Stomach (tissue), 19 donors: ENCODE measurements around the gene COX4I2. TPM values are rescaled to one million over a fixed set of nuclear protein-coding genes. Genes with fewer than 3 reads are reported as not detected.

Experiments used
- DNase-seq, 2 donors: peaks; one replicate each; pipeline versions ENCODE4 v3.0.0 to v3.0.0-alpha.2; 2013 to 2019
- H3K27ac ChIP-seq, 5 donors: fragments of 200-600 bp in 4 of 5; sonication (generic) in 4 of 5; one replicate each; pipeline ENCODE4 v1.5.1; 2013 to 2019; ENCODE audit warnings: mild to moderate bottlenecking in 1 of 5, moderate library complexity in 1 of 5
- H3K27me3 ChIP-seq, 3 donors: fragments of 200-600 bp; sonication (generic); one replicate each; pipeline ENCODE4 v1.5.1; 2017 to 2019; ENCODE audit warnings: mixed run types in 1 of 3
- H3K36me3 ChIP-seq, 4 donors: fragments of 200-600 bp; sonication (generic); 1 replicate in 3 of 4; 2 replicates in 1 of 4; pipeline ENCODE4 v1.5.1; 2016 to 2019
- H3K4me1 ChIP-seq, 4 donors: fragments of 200-600 bp; sonication (generic); one replicate each; pipeline ENCODE4 v1.5.1; 2016 to 2019
- H3K4me3 ChIP-seq, 4 donors: fragments of 200-600 bp; sonication (generic) in 3 of 4; one replicate each; pipeline ENCODE4 v1.5.1; 2016 to 2019; ENCODE audit warnings: mild to moderate bottlenecking in 1 of 4
- H3K9me3 ChIP-seq, 4 donors: fragments of 200-600 bp; sonication (generic); one replicate each; pipeline ENCODE4 v1.5.1; 2016 to 2019
- CTCF ChIP-seq, 7 experiments: fragments of 450-650 bp in 4 of 7; fragments of 200-600 bp in 3 of 7; sonication (generic) in 3 of 7; IDR thresholded peaks; one replicate each; pipeline ENCODE4 v1.5.1; 2016 to 2019; ENCODE audit warnings: antibody characterized with exemption in 7 of 7, control low read depth in 2 of 7, mild to moderate bottlenecking in 1 of 7
- EP300 ChIP-seq: sonication (generic); formaldehyde crosslinking; IDR thresholded peaks from one replicate; pipeline ENCODE4 v1.6.1; 2017; ENCODE audit warnings: antibody characterized with exemption
- POLR2A ChIP-seq, 4 donors: fragments of 450-650 bp; IDR thresholded peaks; one replicate each; pipeline ENCODE4 v1.6.1; 2016; ENCODE audit warnings: antibody characterized with exemption in 4 of 4, control low read depth in 2 of 4, mild to moderate bottlenecking in 1 of 4, moderate library complexity in 1 of 4
- POLR2AphosphoS5 ChIP-seq, 3 donors: sonication (generic); formaldehyde crosslinking; IDR thresholded peaks; one replicate each; pipeline ENCODE4 v1.6.1; 2016; ENCODE audit warnings: antibody characterized with exemption in 3 of 3
- WGBS, 5 donors: extraction: QIAGEN DNeasy Blood & Tissue Kit in 3 of 5; methylation state at CpG; one replicate each; pipeline versions ENCODE4 v1.1.5 to v1.1.7; 2013 to 2018; 5-methylcytosine and 5-hydroxymethylcytosine counted together
- intact Hi-C: fragments of 100-400 bp; cut with DNase I; formaldehyde crosslinking; loops from one replicate; pipeline ENCODE4 v1.15.1; 2023; ENCODE audit warnings: low total_unique reads
- long read RNA-seq, 10 donors: transcript quantifications; one replicate each; lab custom pipeline, GENCODE V29; 2026
- polyA plus RNA-seq, 3 donors: library from polyadenylated mRNA; stranded (reverse); fragments of 200-250 nt; gene quantifications; one replicate each; pipeline ENCODE4 v1.2.3, GENCODE V29; 2013
- total RNA-seq, 5 donors: library from RNA; depleted of rRNA; stranded (reverse); fragments of >200 nt; gene quantifications; one replicate each; pipeline versions ENCODE4 v1.1.0 to v1.2.3, GENCODE V29; 2014 to 2016
- donor health status: healthy with polysubstance abuse.
- donor health status: Bipolar disorder and iron deficiency.
- donor health status: healthy.

COX4I2 gene
- 1 to 10 TPM in 2 of 5 donors, not detected in 3; 1.8 to 4.2 TPM for total RNA-seq
- polyA plus RNA-seq: 1 to 10 TPM; 1.8 to 6.7 (median 4.8) TPM
- long read RNA-seq, donor 1: 0 reads
- long read RNA-seq, donor 2: 0 reads
- long read RNA-seq, donor 3: 0 reads
- long read RNA-seq, donor 4: 0 reads
- long read RNA-seq, donor 5, partial matches to known transcripts: 0 of 1 reads
- long read RNA-seq, donor 5, other reads (novel, unspliced or antisense): 0 of 1 reads
- long read RNA-seq, donor 6, partial matches to known transcripts: 0 of 2 reads
- long read RNA-seq, donor 6, other reads (novel, unspliced or antisense): 0 of 2 reads
- long read RNA-seq, donor 7, partial matches to known transcripts: 0 of 3 reads
- long read RNA-seq, donor 7, other reads (novel, unspliced or antisense): 0 of 3 reads
- long read RNA-seq, donor 8, partial matches to known transcripts: 0 of 1 reads
- long read RNA-seq, donor 8, other reads (novel, unspliced or antisense): 0 of 1 reads
- long read RNA-seq, donor 9, partial matches to known transcripts: 0 of 1 reads
- long read RNA-seq, donor 9, other reads (novel, unspliced or antisense): 0 of 1 reads
- long read RNA-seq, donor 10: 0 reads

DNA sequence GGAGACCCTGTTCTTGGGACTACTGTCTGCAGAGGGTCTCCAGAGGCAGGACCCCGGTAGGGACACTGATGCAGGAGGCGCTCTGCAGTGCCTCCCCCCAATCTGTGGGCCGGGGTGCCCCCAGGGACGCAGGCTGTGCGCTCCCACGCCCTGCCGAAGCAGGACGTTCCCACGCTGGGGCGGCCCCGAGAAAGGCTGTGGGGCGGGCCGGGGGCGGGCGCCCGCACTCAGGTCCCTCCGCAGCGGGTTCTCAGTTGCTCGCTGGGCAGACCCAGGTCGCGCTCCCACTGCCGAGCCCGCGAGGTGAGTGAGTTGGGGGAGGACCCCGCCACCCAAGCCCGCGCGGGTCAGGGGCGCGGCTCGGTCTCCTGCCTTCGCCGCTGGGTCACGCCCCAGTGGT is at the start of gene COX4I2:
Gene COX4I2, plus strand, starts transcription at position 253 of the 400 bp plus-strand sequence. CDS start 1,106 bp downstream, outside the sequence.
- TF ChIP-seq POLR2AphosphoS5 (IDR thresholded peaks at IDR 0.05): no peak
- no peak for TF ChIP-seq POLR2A (IDR thresholded peaks at IDR 0.05)
- no peak for TF ChIP-seq EP300
- peaks cover 0 to 22% (median 8%) of the 10 kb centered on the region in 3 donors for H3K27me3 ChIP-seq
- intact Hi-C loops: no loop called here
- no peak within 1 kb of the TSS for H3K27ac ChIP-seq
- WGBS, 5 donors: 31 to 72% (median 36%) methylated on average over 13 to 34 of the region's 34 CpGs
- H3K36me3 ChIP-seq: no peaks in the 10 kb centered on the region
- no peak within 1 kb of the TSS for H3K4me3 ChIP-seq
- H3K4me1 ChIP-seq: no peaks in the 10 kb centered on the region
- peak in 1 of 2 donors; percentile 41 for DNase-seq
- no peaks in the 10 kb centered on the region for H3K9me3 ChIP-seq

DNA sequence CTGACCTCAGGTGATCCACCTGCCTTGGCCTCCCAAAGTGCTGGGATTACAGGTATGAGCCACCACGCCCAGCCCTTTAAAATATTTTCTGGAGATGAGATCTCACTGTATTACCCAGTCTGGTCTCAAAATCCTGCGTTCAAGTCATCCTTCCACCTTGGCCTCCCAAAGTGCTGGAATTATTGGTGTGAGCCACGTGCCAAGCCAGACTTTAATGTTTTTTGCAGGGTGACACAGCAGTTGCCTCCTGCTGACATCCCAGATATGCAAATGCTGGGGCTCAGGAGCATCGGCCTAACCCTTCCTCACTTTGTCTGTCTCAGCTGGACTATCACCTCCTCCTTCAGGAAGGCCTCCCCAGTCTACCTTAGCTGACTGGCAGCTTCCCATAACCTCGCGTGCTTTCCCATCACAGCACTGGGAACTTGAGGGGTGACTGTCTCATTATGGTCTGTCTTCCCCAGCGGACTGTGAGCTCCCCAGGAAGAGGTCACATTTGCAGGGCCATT is 46.9 kb upstream of the COX4I2 start:
- WGBS, 5 donors: 86 to 92% (median 91%) methylated on average over 7 of the region's 7 CpGs
- peaks cover 14 to 36% (median 27%) of the 10 kb centered on the region in 4 donors for H3K4me1 ChIP-seq
- intact Hi-C loops: no loop called here
- no peak for DNase-seq
- no peak overlapping the region for H3K4me3 ChIP-seq
- H3K36me3 ChIP-seq: no peaks in the 10 kb centered on the region
- peak overlapping the region in 1 of 5 donors; percentile 16 for H3K27ac ChIP-seq
- H3K9me3 ChIP-seq: no peaks in the 10 kb centered on the region
- no peak for TF ChIP-seq POLR2AphosphoS5 (IDR thresholded peaks at IDR 0.05)
- no peak for TF ChIP-seq POLR2A (IDR thresholded peaks at IDR 0.05)
- TF ChIP-seq CTCF (IDR thresholded peaks at IDR 0.05): no peak
- no peak for TF ChIP-seq EP300
- peaks cover 0 to 10% (median 0%) of the 10 kb centered on the region in 3 donors for H3K27me3 ChIP-seq

DNA sequence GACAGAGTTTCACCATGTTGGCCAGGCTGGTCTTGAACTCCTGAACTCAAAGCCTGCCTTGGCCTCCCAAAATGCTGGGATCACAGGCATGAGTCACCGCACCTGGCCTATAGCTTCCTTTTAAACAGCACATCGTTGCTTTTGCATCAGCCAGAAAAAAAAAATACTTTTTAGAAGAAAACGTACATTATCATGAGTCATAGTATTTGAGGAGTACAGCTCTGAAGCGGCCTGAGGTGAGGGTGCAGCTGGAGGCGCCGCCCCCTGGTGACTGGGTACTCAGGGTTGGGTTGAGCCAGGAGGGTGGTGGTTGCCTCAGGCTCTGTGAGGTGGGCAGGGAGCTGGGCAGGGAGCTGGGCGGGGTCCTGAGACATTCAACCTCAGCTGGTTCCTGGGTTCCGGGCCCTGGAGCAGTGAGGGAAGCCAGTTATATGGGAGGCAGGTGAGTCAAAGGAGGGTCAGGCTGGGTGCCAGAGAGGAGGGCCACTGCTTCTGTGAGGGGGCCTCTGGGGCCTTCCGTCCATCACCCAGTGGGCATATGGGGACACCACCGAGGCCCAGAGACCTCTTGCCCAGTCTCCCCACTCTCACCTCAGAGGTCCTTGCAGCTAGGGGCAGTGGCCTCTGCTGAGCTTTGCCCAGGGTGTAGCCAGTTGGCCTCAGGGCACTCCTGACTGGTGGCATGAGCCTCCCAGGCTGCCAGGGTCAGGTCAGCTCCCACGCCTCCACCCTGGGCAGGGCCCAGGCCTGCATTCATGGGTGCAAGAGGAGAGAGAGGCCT is 44.3 kb upstream of the COX4I2 start:
- Histone ChIP-seq H3K36me3 (no peaks in the 10 kb centered on the region), H3K27me3 (no peaks in the 10 kb centered on the region), H3K4me1 (peaks cover 0 to 36% (median 22%) of the 10 kb centered on the region in 4 donors), H3K9me3 (no peaks in the 10 kb centered on the region), H3K4me3 (no peak overlapping the region), H3K27ac (peak overlapping the region; percentile 81 to 85 (median 83))
- DNase-seq: peak; percentile 81 to 95
- 44 to 72% (median 50%) methylated on average over 8 to 11 of the region's 11 CpGs for WGBS, 5 donors
- intact Hi-C loops: no loop called here
- peak in 2 of 3 donors; percentile 30 to 51 for TF ChIP-seq POLR2AphosphoS5 (IDR thresholded peaks at IDR 0.05)
- no peak for TF ChIP-seq CTCF (IDR thresholded peaks at IDR 0.05)

DNA sequence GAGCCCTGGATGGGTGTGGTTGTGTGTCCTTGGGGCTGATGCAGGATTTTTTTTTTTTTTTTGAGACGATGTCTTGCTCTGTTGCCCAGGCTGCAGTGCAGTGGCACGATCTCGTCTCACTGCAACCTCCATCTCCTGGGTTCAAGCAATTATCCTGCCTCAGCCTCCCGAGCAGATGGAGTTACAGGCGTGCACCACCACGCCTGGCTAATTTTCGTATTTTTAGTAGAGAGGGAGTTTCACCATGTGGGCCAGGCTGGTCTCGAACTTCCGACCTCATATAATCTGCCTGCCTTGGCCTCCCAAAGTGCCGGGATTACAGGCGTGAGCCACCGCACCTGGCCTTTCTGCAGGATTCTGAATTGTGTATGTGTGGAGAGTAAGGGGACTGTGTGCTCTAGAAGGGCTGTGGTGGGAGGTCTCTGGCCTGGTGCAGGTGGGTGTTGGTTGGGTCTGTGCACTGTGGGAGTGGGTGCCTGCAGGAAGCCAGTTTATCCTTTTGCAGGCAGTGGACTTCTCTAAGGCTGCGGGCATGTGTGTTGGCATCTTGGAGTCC is 43.6 kb upstream of the COX4I2 start:
- WGBS, 5 donors: 81 to 90% (median 85%) methylated on average over 13 of the region's 13 CpGs
- no peak for DNase-seq
- no peaks in the 10 kb centered on the region for H3K27me3 ChIP-seq
- peaks cover 0 to 33% (median 21%) of the 10 kb centered on the region in 4 donors for H3K4me1 ChIP-seq
- no peak for TF ChIP-seq EP300
- TF ChIP-seq POLR2AphosphoS5 (IDR thresholded peaks at IDR 0.05): no peak
- no peak for TF ChIP-seq POLR2A (IDR thresholded peaks at IDR 0.05)
- no peak for TF ChIP-seq CTCF (IDR thresholded peaks at IDR 0.05)
- no peaks in the 10 kb centered on the region for H3K36me3 ChIP-seq
- H3K27ac ChIP-seq: peak overlapping the region; percentile 81 to 85 (median 83)
- intact Hi-C loops: no loop called here
- H3K9me3 ChIP-seq: no peaks in the 10 kb centered on the region
- H3K4me3 ChIP-seq: peak overlapping the region in 1 of 4 donors; percentile 18
